Measurements from ENCODE around the gene COQ9.
"Not testable (repeated sequence)": the region's sequence is repeated elsewhere in the genome, so short reads cannot be mapped to it uniquely, and the experiment has no call there.

The COQ9 gene

GRCh38 chr16:57427307-57427706, 20.0 kb upstream of the COQ9 start:
- DNase-seq = no peak

GRCh38 chr16:57427824-57428223, 19.5 kb upstream of the COQ9 start:
- no peak for DNase-seq

GRCh38 chr16:57430955-57431354, 16.3 kb upstream of the COQ9 start:
- no peak for DNase-seq

GRCh38 chr16:57432505-57432904, 14.8 kb upstream of the COQ9 start:
- no peak for DNase-seq

GRCh38 chr16:57432989-57433388, 14.3 kb upstream of the COQ9 start:
- no peak for DNase-seq

GRCh38 chr16:57434003-57434402, 13.3 kb upstream of the COQ9 start:
- DNase-seq = no peak

GRCh38 chr16:57435838-57436237, 11.4 kb upstream of the COQ9 start:
- DNase-seq = no peak

- not testable (repeated sequence) for DNase-seq
Observed at GRCh38 chr16:57439947-57440346, 7.3 kb upstream of the COQ9 start.

GRCh38 chr16:57440551-57440950, 6.7 kb upstream of the COQ9 start:
- DNase-seq = not testable (repeated sequence)

- DNase-seq = no peak
Observed at GRCh38 chr16:57444711-57445110, 2.6 kb upstream of the COQ9 start.

- no peak for DNase-seq
Observed at GRCh38 chr16:57445510-57445909, 1.8 kb upstream of the COQ9 start.

GRCh38 chr16:57446531-57447185, 621 bp upstream of the COQ9 start:
- DNase-seq = no peak

GRCh38 chr16:57452021-57452420, 4.7 kb downstream of the COQ9 start:
- no peak for DNase-seq

- peak; percentile 80 to 85 for DNase-seq
Observed at GRCh38 chr16:57462209-57462977, 15.1 kb downstream of the COQ9 start, which contains the start of gene POLR2C. Gene POLR2C, plus strand, starts transcription at chr16:57462679. Its CDS starts 46 bp downstream, at chr16:57462725.

- DNase-seq = no peak
Observed at GRCh38 chr16:57462978-57463362, 15.7 kb downstream of the COQ9 start.

GRCh38 chr16:57464523-57464922, 17.2 kb downstream of the COQ9 start:
- DNase-seq = no peak

GRCh38 chr16:57468346-57468745, 21.1 kb downstream of the COQ9 start:
- DNase-seq = no peak

GRCh38 chr16:57469046-57469445, 21.8 kb downstream of the COQ9 start:
- no peak for DNase-seq

- DNase-seq = no peak
Observed at GRCh38 chr16:57469917-57470470, 22.7 kb downstream of the COQ9 start.

GRCh38 chr16:57470711-57471110, 23.4 kb downstream of the COQ9 start:
- DNase-seq = no peak

- no peak for DNase-seq
Observed at GRCh38 chr16:57471209-57471608, 23.9 kb downstream of the COQ9 start.

- DNase-seq = no peak
Observed at GRCh38 chr16:57471852-57472664, 24.8 kb downstream of the COQ9 start.

- no peak for DNase-seq
Observed at GRCh38 chr16:57472665-57473060, 25.4 kb downstream of the COQ9 start.
